Psoas muscle (tissue), 8 donors: ENCODE measurements around the gene ZCCHC2. TPM values are rescaled to one million over a fixed set of nuclear protein-coding genes. Genes with fewer than 3 reads are reported as not detected.

Experiments used
- ATAC-seq, 4 donors: fragments of 200-7000 bp; cut with Tn5 transposase; one replicate each; pipeline ENCODE4 v1.9.1; 2020; ENCODE audit warnings: moderate library complexity in 3 of 4, mild to moderate bottlenecking in 2 of 4
- DNase-seq, 2 donors: peaks; one replicate each; pipeline ENCODE4 v3.0.0-alpha.2; 2020
- H3K27ac ChIP-seq: fragments of 200-600 bp; one replicate; pipeline ENCODE4 v1.8.0; 2022
- H3K27me3 ChIP-seq, 3 donors: fragments of 200-600 bp in 1 of 3; one replicate each; pipeline versions ENCODE4 v1.6.1 to v1.8.0; 2013 to 2022; ENCODE audit warnings: low read length in 2 of 3, mild to moderate bottlenecking in 2 of 3, moderate library complexity in 1 of 3; ENCODE audit not compliant: insufficient read depth in 3 of 3
- H3K36me3 ChIP-seq, 2 donors: fragments of 200-600 bp in 1 of 2; one replicate each; pipeline versions ENCODE4 v1.6.1 to v1.8.0; 2013 to 2022; ENCODE audit warnings: low read depth in 1 of 2, mild to moderate bottlenecking in 1 of 2, moderate library complexity in 1 of 2; ENCODE audit not compliant: insufficient read depth in 1 of 2
- H3K4me1 ChIP-seq: fragments of 200-600 bp; one replicate; pipeline ENCODE4 v1.8.0; 2022
- H3K4me3 ChIP-seq: fragments of 200-600 bp; one replicate; pipeline ENCODE4 v1.8.0; 2022; ENCODE audit warnings: mild to moderate bottlenecking
- H3K9me3 ChIP-seq: fragments of 200-600 bp; one replicate; pipeline ENCODE4 v1.8.0; 2022
- WGBS, 3 donors: extraction: QIAGEN DNeasy Blood & Tissue Kit; methylation state at CpG; one replicate each; pipeline versions ENCODE4 v1.1.6 to v1.1.7; 2013; 5-methylcytosine and 5-hydroxymethylcytosine counted together
- intact Hi-C, 2 donors: fragments of 100-400 bp; cut with DNase I; formaldehyde crosslinking; loops; one replicate each; pipeline versions ENCODE4 v1.11.0 to v1.14.2; 2022
- polyA plus RNA-seq, 3 donors: library from polyadenylated mRNA; stranded (reverse); fragments of 200-250 nt; gene quantifications; one replicate each; pipeline ENCODE4 v1.2.3, GENCODE V29; 2013
- total RNA-seq, 4 donors: library from RNA; stranded (reverse); fragmentation: NEBNext Ultra II Directional in 2 of 4; extraction: Animal tissue kit (Norgen Biotek cat#: 25700) in 2 of 4; gene quantifications; one replicate each; pipeline versions ENCODE4 v1.2.1 to v1.2.4, GENCODE V29; 2021 to 2023
- TF ChIP-seq, protein P1 (sequence below): fragments of 200-600 bp; IDR thresholded peaks from one replicate; pipeline ENCODE4 v1.8.0; 2022; ENCODE audit warnings: antibody characterized with exemption
- donor health status: healthy with polysubstance abuse.
- donor health status: DM: no; HTN: no; CAD: no; lungs with moderate emphysema.
- donor health status: Bipolar disorder and iron deficiency.
- donor health status: healthy.
- donor health status: DM: yes; HTN: yes; CAD: no.
- donor health status: DM: no; HTN: no; CAD: no.
- donor health status: DM: no; HTN: no; CAD: no.
- donor health status: DM: yes; HTN: yes; CAD: no.

Gene ZCCHC2
- total and polyA plus RNA-seq, 7 donors = 4.0 to 41.8 (median 28.8) TPM

DNA sequence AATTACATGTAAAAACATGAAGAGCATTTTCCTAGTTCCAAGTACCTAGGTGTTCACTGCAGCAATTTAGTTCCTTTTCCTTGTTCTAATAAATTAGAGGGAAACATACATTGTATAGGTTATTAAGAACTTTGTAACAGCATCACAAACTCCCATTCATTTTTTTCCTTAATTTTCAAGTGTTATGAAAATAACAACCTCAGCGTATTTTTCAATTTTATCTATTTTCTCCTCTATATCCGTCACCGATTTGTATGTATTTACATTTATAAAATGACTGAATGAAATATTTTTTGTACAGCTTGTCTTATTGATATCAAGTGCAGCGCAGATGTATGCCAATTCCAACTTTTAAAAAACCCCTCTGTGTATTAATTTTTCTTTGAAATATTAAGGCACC is 44.0 kb downstream of the ZCCHC2 start:
- H3K4me1 ChIP-seq = no peaks in the 10 kb centered on the region
- H3K4me3 ChIP-seq = no peak overlapping the region
- TF ChIP-seq, protein P1, sequence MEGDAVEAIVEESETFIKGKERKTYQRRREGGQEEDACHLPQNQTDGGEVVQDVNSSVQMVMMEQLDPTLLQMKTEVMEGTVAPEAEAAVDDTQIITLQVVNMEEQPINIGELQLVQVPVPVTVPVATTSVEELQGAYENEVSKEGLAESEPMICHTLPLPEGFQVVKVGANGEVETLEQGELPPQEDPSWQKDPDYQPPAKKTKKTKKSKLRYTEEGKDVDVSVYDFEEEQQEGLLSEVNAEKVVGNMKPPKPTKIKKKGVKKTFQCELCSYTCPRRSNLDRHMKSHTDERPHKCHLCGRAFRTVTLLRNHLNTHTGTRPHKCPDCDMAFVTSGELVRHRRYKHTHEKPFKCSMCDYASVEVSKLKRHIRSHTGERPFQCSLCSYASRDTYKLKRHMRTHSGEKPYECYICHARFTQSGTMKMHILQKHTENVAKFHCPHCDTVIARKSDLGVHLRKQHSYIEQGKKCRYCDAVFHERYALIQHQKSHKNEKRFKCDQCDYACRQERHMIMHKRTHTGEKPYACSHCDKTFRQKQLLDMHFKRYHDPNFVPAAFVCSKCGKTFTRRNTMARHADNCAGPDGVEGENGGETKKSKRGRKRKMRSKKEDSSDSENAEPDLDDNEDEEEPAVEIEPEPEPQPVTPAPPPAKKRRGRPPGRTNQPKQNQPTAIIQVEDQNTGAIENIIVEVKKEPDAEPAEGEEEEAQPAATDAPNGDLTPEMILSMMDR = no peak
- H3K27me3 ChIP-seq = no peaks in the 10 kb centered on the region
- no peak overlapping the region for H3K27ac ChIP-seq
- no peaks in the 10 kb centered on the region for H3K9me3 ChIP-seq
- DNase-seq (no peak), ATAC-seq (no peak)
- H3K36me3 ChIP-seq = peaks cover 7 to 100% of the 10 kb centered on the region in 2 donors
- intact Hi-C loops = loop anchor here in 1 of 2 donors (5.0 to 10.0 kb wide), 2 partner anchors 40 to 312 kb away; no protein-coding TSS in a partner anchor
- 96 to 98% (median 98%) methylated on average over 4 of the region's 4 CpGs for WGBS, 3 donors

DNA sequence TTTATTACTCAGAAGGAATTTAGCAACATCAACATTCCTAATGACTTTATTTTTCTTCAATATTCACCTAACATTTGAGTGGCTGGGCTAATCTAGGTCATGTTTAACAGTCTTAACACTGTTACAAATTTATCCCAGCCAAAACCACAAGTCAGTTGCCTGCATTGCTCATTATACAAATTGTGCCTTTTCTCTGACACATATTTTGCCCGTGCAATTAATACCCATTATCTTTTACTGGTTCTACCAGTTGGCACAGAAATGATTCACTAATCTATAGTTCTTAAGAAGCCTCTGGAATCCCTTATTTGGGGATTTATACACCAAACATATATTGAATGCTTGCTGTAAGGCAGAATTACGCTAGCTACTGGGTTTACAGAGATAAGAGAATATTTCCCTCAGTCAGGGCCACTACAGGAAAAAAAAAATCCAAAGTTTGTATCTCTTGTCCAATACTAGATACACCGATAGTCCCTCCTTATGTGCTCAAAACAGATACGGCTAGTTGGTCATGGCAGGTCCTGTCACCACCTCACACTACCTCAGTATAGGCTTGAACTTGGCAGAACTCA is 46.3 kb downstream of the ZCCHC2 start:
- Histone ChIP-seq H3K36me3 (peaks cover 8 to 100% of the 10 kb centered on the region in 2 donors), H3K9me3 (no peaks in the 10 kb centered on the region), H3K4me1 (no peaks in the 10 kb centered on the region), H3K27me3 (no peaks in the 10 kb centered on the region), H3K4me3 (no peak overlapping the region), H3K27ac (no peak overlapping the region)
- TF ChIP-seq, protein P1 = no peak
- ATAC-seq (no peak), DNase-seq (no peak)
- intact Hi-C loops = loop anchor here in 1 of 2 donors (5.0 to 10.0 kb wide), 2 partner anchors 42 to 314 kb away; no protein-coding TSS in a partner anchor
- WGBS, 3 donors = 95 to 98% (median 96%) methylated on average over 4 of the region's 4 CpGs

DNA sequence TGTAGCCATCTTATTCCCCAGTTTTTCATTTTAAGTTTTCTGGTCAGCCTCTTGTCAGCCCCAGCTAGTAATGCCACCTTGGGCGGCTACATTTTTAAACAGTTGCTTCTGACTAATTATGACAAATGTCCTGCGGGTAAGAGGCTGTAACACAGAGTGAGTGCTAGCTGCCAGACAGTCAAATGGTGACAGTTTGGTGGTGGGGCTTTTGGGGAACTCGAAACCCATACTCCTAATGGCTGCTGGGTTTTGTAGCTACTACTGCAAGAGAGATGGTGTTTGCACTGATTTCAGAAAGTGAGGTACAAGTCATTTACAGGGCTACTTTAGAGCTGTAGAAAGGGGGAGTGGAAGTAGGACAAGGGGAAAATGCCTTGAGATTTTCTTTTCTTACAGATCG is 48.2 kb downstream of the ZCCHC2 start:
- Histone ChIP-seq H3K4me3 (no peak overlapping the region), H3K27ac (no peak overlapping the region), H3K4me1 (no peaks in the 10 kb centered on the region), H3K36me3 (peaks cover 14 to 100% of the 10 kb centered on the region in 2 donors), H3K27me3 (no peaks in the 10 kb centered on the region), H3K9me3 (no peaks in the 10 kb centered on the region)
- no peak for DNase-seq
- WGBS, 3 donors = 73 to 99% (median 96%) methylated on average over 4 of the region's 4 CpGs
- ATAC-seq = no peak
- TF ChIP-seq, protein P1 = no peak
- intact Hi-C loops = no loop called here

DNA sequence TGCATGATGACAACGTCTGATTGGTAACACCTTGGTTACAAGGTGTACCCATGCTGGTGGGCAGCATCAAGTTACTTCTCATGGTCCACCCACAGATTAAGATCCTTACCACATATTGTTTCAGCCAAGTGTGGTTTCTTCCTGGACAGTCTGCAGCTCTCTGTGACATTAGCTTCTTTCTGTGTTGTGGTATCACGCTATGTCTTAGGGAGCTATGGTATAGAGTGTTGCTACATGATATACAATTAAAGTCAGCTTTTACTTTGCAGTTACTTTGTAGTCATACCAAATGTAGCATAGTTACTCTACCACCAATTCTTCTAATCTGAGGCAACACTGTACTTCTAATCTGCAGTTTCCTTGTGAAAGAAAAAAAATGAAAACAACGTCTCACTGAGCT is 48.8 kb downstream of the ZCCHC2 start:
- 82 to 93% (median 88%) methylated on average over 3 of the region's 3 CpGs for WGBS, 3 donors
- intact Hi-C loops = no loop called here
- DNase-seq (no peak), ATAC-seq (no peak)
- Histone ChIP-seq H3K4me1 (no peaks in the 10 kb centered on the region), H3K36me3 (peaks cover 11 to 100% of the 10 kb centered on the region in 2 donors), H3K27me3 (no peaks in the 10 kb centered on the region), H3K9me3 (no peaks in the 10 kb centered on the region), H3K4me3 (no peak overlapping the region), H3K27ac (no peak overlapping the region)
- TF ChIP-seq, protein P1 = no peak

DNA sequence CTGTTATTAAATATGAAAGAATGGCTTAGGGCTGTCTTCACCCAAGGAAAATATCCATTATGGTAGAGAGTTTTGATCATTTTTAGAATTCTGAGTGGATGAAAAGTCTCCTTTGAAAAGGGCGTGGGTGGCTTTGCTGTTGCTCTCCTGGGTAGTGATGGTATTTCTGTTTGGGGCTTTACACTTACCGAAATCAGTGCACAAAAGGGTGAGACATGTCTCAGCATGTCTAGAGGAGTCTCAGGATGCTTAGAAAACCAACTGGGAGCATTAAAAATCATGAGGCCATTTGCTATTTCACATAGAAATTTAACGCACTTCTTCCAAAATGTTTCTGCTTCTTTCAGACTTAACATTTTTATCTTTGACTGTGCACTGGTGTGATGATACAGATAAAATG is 49.6 kb downstream of the ZCCHC2 start:
- H3K27ac ChIP-seq = no peak overlapping the region
- no peak overlapping the region for H3K4me3 ChIP-seq
- DNase-seq (no peak), ATAC-seq (no peak)
- peaks cover 11 to 100% of the 10 kb centered on the region in 2 donors for H3K36me3 ChIP-seq
- no peaks in the 10 kb centered on the region for H3K4me1 ChIP-seq
- intact Hi-C loops = no loop called here
- TF ChIP-seq, protein P1 = no peak
- H3K27me3 ChIP-seq = no peaks in the 10 kb centered on the region
- 94 to 97% (median 96%) methylated on average over 3 of the region's 3 CpGs for WGBS, 3 donors
- H3K9me3 ChIP-seq = no peaks in the 10 kb centered on the region
